GM23248 (cell line): ENCODE results near the gene MDH1B.

Experiments
- EZH2 ChIP-seq: fragments of 200-600 bp; sonication (generic); IDR thresholded peaks from 2 replicates; pipeline ENCODE4 v1.6.1; 2018; ENCODE audit warnings: antibody characterized with exemption, mild to moderate bottlenecking; ENCODE audit not compliant: insufficient read depth, poor library complexity, severe bottlenecking
- EZH2phosphoT487 ChIP-seq: fragments of 200-600 bp; sonication (generic); IDR thresholded peaks from 2 replicates; pipeline ENCODE4 v1.6.1; 2018; ENCODE audit warnings: antibody characterized with exemption, moderate library complexity, mild to moderate bottlenecking, low read depth; ENCODE audit not compliant: insufficient read depth

DNA sequence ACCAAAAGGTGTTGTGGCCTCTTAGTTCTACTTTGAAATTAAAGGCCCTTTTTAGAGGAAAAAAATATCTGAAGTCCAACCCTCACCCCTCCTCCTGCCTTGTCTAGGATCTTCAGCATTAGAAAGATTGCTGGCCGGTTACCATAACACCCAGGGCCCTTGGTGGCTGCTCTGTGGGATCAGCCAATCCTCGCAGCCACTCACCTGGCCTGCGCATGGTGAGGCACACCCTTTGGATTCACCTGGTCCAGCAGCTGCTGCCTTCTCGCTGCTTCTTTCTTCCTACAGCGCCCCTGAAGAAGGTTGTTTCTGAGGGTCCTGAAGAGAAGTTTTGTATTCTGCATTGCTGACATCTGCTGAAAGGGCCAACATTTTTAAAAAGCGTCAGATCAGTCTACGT is 72.2 kb downstream of the MDH1B start:
- TF ChIP-seq EZH2phosphoT487 (no peak), EZH2 (no peak)
